ENCODE measurements around the gene CCT7. TPM values are rescaled to one million over a fixed set of nuclear protein-coding genes. Genes with fewer than 3 reads are reported as not detected.

Gene CCT7
- polyA plus RNA-seq, 1 of the 3 experiments (the other 2 are of a cell fraction) = 369 TPM

- H3K4me2 ChIP-seq = peak within 1 kb of the TSS; percentile 88
- TF ChIP-seq FOSL2 (IDR thresholded peaks at IDR 0.05; ENCODE audit: borderline replicate concordance, low read depth) (no peak), YY1 (IDR thresholded peaks at IDR 0.05; ENCODE audit: low read depth) (peak; percentile 98), RFX5 (IDR thresholded peaks at IDR 0.05; ENCODE audit: low read length) (peak; percentile 20; the same call in 1 of the 2 replicates), REST (IDR thresholded peaks at IDR 0.05; ENCODE audit: low read depth, low read length) (0 out of 2 replicates have a peak, but pooled peaks have one; percentile 0), CHD2 (IDR thresholded peaks at IDR 0.05; ENCODE audit: low read length, partially characterized antibody) (peak; percentile 71), SIN3A (IDR thresholded peaks at IDR 0.05; ENCODE audit: borderline replicate concordance, low read depth, low read length) (peak; percentile 90), POLR2AphosphoS5 (IDR thresholded peaks at IDR 0.05; ENCODE audit: low read depth, low read length) (peak; percentile 80), NRF1 (IDR thresholded peaks at IDR 0.05; ENCODE audit: low read depth, low read length) (peak; percentile 47; the same call in 1 of the 2 replicates), ZBTB33 (IDR thresholded peaks at IDR 0.05; ENCODE audit: borderline replicate concordance, low read depth) (peak; percentile 80), GABPA (IDR thresholded peaks at IDR 0.05; ENCODE audit: low read depth) (no peak), MXI1 (IDR thresholded peaks at IDR 0.05; ENCODE audit: low read depth, low read length) (peak; percentile 99), EZH2phosphoT487 (IDR thresholded peaks at IDR 0.05; ENCODE audit: borderline replicate concordance, low read depth) (no peak), RCOR1 (IDR thresholded peaks at IDR 0.05; ENCODE audit: low read length) (0 out of 2 replicates have a peak, but pooled peaks have one; percentile 8), MAX (IDR thresholded peaks at IDR 0.05; ENCODE audit: low read depth) (peak; percentile 97), NFIC (IDR thresholded peaks at IDR 0.05; ENCODE audit: borderline replicate concordance) (no peak), TAF1 (IDR thresholded peaks at IDR 0.05; ENCODE audit: borderline replicate concordance, low read depth, low read length) (peak; percentile 63; the same call in 1 of the 2 replicates), TEAD4 (IDR thresholded peaks at IDR 0.05; ENCODE audit: borderline replicate concordance, insufficient read depth) (no peak)
- 2% methylated on average over 11 of the region's 64 CpGs for WGBS (ENCODE audit: low lambda C conversion rate)
- peaks cover 18% of the 10 kb centered on the region for H3F3A ChIP-seq (replicated peaks; ENCODE audit: insufficient read depth)
- H3K9ac ChIP-seq = peak within 1 kb of the TSS; percentile 78
- no peaks in the 10 kb centered on the region for H3K36me3 ChIP-seq (replicated peaks in 1 of 2; ENCODE audit: control insufficient read depth in 1 of 2, insufficient read depth in 2 of 2, low read length in 1 of 2)
- H3K27me3 ChIP-seq (ENCODE audit: insufficient read depth) = no peaks in the 10 kb centered on the region
- DNase-seq = peak; percentile 94
- POLR2A ChIA-PET = interaction anchor here (2.4 kb wide), 1 partner anchor 20 kb away, joined by 8 read pairs; the partner anchor contains the start of gene CCT7
- H3K4me1 ChIP-seq (ENCODE audit: control insufficient read depth in 1 of 2, insufficient read depth in 2 of 2, low read depth in 1 of 2, low read length in 1 of 2) = peaks cover 3 to 17% of the 10 kb centered on the region in 2 experiments; a peak in 2 of 4 replicates
- peak within 1 kb of the TSS; percentile 53 to 63 for H3K27ac ChIP-seq (ENCODE audit: low read depth in 2 of 2, low read length in 1 of 2)
- CTCF ChIA-PET = interaction anchor here (0.8 to 8.6 kb wide), 7 partner anchors 14 to 59 kb away, joined by 3 to 74 read pairs (median 4); partner anchors contain the start of genes CCT7 and PRADC1
- H2AFZ ChIP-seq (ENCODE audit: low read depth) = peak within 1 kb of the TSS; percentile 72
- no peaks in the 10 kb centered on the region for H3K9me2 ChIP-seq
- peaks cover 38% of the 10 kb centered on the region for H3K79me2 ChIP-seq (ENCODE audit: insufficient read depth)
- H3K4me3 ChIP-seq (ENCODE audit: low read depth in 2 of 2, low read length in 1 of 2) = peak within 1 kb of the TSS; percentile 77
- no peaks in the 10 kb centered on the region for H3K9me3 ChIP-seq
- no peaks in the 10 kb centered on the region for H4K20me1 ChIP-seq (ENCODE audit: insufficient read depth)
Observed at GRCh38 chr2:73214120-73215035, 19.7 kb upstream of the CCT7 start, which contains the start of gene SMYD5. Gene SMYD5 (plus strand): TSS chr2:73214245. CDS start chr2:73214267, 22 bp downstream.
